Right lobe of liver (tissue), 6 donors: Measurements from ENCODE around the gene NFS1. TPM values are rescaled to one million over a fixed set of nuclear protein-coding genes. Genes with fewer than 3 reads are reported as not detected.
"Not testable (repeated sequence)": the region's sequence is repeated elsewhere in the genome, so short reads cannot be mapped to it uniquely, and the experiment has no call there.

Experiments used
- ATAC-seq, 4 donors: fragments of 200-7000 bp; cut with Tn5 transposase; one replicate each; pipeline ENCODE4 v1.9.1; 2020; ENCODE audit warnings: mild to moderate bottlenecking in 4 of 4, moderate library complexity in 4 of 4
- DNase-seq, 3 donors: peaks; one replicate each; pipeline ENCODE4 v3.0.0-alpha.2; 2020
- H3K27ac ChIP-seq, 3 donors: fragments of 200-600 bp; one replicate each; pipeline ENCODE4 v1.8.0; 2022
- H3K27me3 ChIP-seq, 2 donors: fragments of 200-600 bp; one replicate each; pipeline ENCODE4 v1.8.0; 2022
- H3K36me3 ChIP-seq, 4 donors: fragments of 200-600 bp; sonication (generic) in 1 of 4; one replicate each; pipeline versions ENCODE4 v1.5.1 to v1.8.0; 2017 to 2022; ENCODE audit warnings: control low read depth in 1 of 4
- H3K4me1 ChIP-seq, 4 donors: fragments of 200-600 bp; sonication (generic) in 1 of 4; one replicate each; pipeline versions ENCODE4 v1.5.1 to v1.8.0; 2017 to 2022; ENCODE audit warnings: control low read depth in 1 of 4
- H3K4me3 ChIP-seq, 3 donors: fragments of 200-600 bp; one replicate each; pipeline ENCODE4 v1.8.0; 2022
- H3K9me3 ChIP-seq, 4 donors: fragments of 200-600 bp; sonication (generic) in 1 of 4; one replicate each; pipeline versions ENCODE4 v1.5.1 to v1.8.0; 2017 to 2022; ENCODE audit warnings: control low read depth in 1 of 4
- POLR2A ChIP-seq: fragments of 450-650 bp; IDR thresholded peaks from one replicate; pipeline ENCODE4 v1.6.1; 2017; ENCODE audit warnings: antibody characterized with exemption, mild to moderate bottlenecking
- WGBS: methylation state at CpG from one replicate; pipeline ENCODE4 v1.1.6; 2018; ENCODE audit warnings: low coverage, low lambda C conversion rate; ENCODE audit not compliant: insufficient coverage; ENCODE audit errors: missing lambda C conversion rate; 5-methylcytosine and 5-hydroxymethylcytosine counted together
- intact Hi-C, 2 donors: fragments of 100-400 bp; cut with DNase I; formaldehyde crosslinking; loops; one replicate each; pipeline versions ENCODE4 v1.11.2 to v1.14.1; 2022
- total RNA-seq, 6 experiments: library from RNA; depleted of rRNA in 2 of 6; stranded (reverse); fragments of >200 nt in 2 of 6; fragmentation: NEBNext Ultra II Directional in 3 of 6; extraction: Animal tissue kit (Norgen Biotek cat#: 25700) in 3 of 6; gene quantifications; one replicate each; pipeline versions ENCODE4 v1.1.0 to v1.2.4, GENCODE V29; 2016 to 2023
- TF ChIP-seq, protein P1 (sequence below), 4 donors: fragments of 200-600 bp in 3 of 4; fragments of 450-650 bp in 1 of 4; IDR thresholded peaks; one replicate each; pipeline versions ENCODE4 v1.5.1 to v1.8.0; 2016 to 2022; ENCODE audit warnings: antibody characterized with exemption in 4 of 4, mild to moderate bottlenecking in 2 of 4
- donor health status: DM: no; HTN: yes; CAD: no.
- donor health status: DM: no; HTN: no; CAD: no.
- donor health status: DM: no; HTN: no; CAD: no.
- donor health status: DM: no; HTN: yes; CAD: no.
- donor health status: DM: no; HTN: yes; CAD: no.

Gene NFS1
- total RNA-seq, 6 experiments from 2014 or later: 30.9 to 63.7 (median 44.3) TPM

DNA sequence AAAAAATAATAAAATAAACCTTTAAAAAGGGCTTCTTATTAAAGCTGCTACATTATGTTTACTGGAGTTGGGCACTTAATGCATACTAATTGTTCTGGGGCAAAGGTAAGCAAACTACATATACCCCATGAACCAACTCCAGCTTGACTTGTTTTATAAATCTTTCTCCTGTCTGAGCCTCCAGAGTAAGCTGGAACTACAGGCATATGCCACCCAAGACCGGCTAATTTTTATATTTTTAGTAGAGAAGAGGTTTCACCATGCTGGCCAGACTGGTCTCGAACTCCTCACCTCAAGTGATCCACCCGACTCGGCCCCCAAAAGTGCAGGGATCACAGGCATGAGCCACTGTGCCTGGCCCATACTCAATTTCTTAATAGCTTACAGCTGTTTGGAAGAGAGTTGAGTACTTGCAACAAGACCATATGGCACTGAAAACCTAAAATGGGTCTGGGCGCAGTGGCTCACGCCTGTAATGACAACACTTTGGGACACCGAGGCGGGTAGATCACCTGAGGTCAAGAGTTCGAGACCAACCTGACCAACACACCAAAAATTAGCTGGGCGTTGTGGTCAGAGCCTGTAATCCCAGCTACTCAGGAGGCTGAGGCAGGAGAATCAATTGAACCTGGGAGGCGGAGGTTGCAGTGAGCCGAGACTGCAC is 20.0 kb upstream of the NFS1 start:
- intact Hi-C loops: loop anchor here in 1 of 2 donors (10.0 kb wide), 1 partner anchor 166 kb away; no protein-coding TSS in a partner anchor
- H3K36me3 ChIP-seq: peaks cover 45 to 100% (median 80%) of the 10 kb centered on the region in 4 donors
- no peak for TF ChIP-seq POLR2A
- TF ChIP-seq, protein P1, sequence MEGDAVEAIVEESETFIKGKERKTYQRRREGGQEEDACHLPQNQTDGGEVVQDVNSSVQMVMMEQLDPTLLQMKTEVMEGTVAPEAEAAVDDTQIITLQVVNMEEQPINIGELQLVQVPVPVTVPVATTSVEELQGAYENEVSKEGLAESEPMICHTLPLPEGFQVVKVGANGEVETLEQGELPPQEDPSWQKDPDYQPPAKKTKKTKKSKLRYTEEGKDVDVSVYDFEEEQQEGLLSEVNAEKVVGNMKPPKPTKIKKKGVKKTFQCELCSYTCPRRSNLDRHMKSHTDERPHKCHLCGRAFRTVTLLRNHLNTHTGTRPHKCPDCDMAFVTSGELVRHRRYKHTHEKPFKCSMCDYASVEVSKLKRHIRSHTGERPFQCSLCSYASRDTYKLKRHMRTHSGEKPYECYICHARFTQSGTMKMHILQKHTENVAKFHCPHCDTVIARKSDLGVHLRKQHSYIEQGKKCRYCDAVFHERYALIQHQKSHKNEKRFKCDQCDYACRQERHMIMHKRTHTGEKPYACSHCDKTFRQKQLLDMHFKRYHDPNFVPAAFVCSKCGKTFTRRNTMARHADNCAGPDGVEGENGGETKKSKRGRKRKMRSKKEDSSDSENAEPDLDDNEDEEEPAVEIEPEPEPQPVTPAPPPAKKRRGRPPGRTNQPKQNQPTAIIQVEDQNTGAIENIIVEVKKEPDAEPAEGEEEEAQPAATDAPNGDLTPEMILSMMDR (IDR thresholded peaks at IDR 0.05): no peak
- no peaks in the 10 kb centered on the region for H3K9me3 ChIP-seq
- 84% methylated on average over 11 of the region's 12 CpGs for WGBS
- H3K4me3 ChIP-seq: no peak overlapping the region
- H3K27ac ChIP-seq: no peak overlapping the region
- no peak for DNase-seq
- H3K4me1 ChIP-seq: no peaks in the 10 kb centered on the region
- ATAC-seq: no peak
- no peaks in the 10 kb centered on the region for H3K27me3 ChIP-seq

- 83% methylated on average over 3 of the region's 8 CpGs for WGBS
- H3K27ac ChIP-seq, ATAC-seq, H3K9me3 ChIP-seq, H3K4me1 ChIP-seq, H3K4me3 ChIP-seq, DNase-seq, H3K27me3 ChIP-seq: not testable (repeated sequence)
- H3K36me3 ChIP-seq: peaks cover 38 to 100% (median 81%) of the 10 kb centered on the region in 4 donors
- intact Hi-C loops: loop anchor here in 1 of 2 donors (10.0 kb wide), 1 partner anchor 166 kb away; no protein-coding TSS in a partner anchor
These were observed 19.2 kb upstream of the NFS1 start for GRCh38 chr20:35718321-35718720.

GRCh38 chr20:35716330-35716729 is 17.2 kb upstream of the NFS1 start:
- H3K36me3 ChIP-seq: peaks cover 41 to 100% (median 76%) of the 10 kb centered on the region in 4 donors
- no peaks in the 10 kb centered on the region for H3K9me3 ChIP-seq
- no peak overlapping the region for H3K27ac ChIP-seq
- no peaks in the 10 kb centered on the region for H3K4me1 ChIP-seq
- no peak overlapping the region for H3K4me3 ChIP-seq
- DNase-seq: no peak
- intact Hi-C loops: loop anchor here in 1 of 2 donors (10.0 kb wide), 1 partner anchor 168 kb away; no protein-coding TSS in a partner anchor
- no peaks in the 10 kb centered on the region for H3K27me3 ChIP-seq
- WGBS: 95% methylated on average over 4 of the region's 4 CpGs
- TF ChIP-seq POLR2A: no peak
- TF ChIP-seq, protein P1 (IDR thresholded peaks at IDR 0.05): no peak
- no peak for ATAC-seq

DNA sequence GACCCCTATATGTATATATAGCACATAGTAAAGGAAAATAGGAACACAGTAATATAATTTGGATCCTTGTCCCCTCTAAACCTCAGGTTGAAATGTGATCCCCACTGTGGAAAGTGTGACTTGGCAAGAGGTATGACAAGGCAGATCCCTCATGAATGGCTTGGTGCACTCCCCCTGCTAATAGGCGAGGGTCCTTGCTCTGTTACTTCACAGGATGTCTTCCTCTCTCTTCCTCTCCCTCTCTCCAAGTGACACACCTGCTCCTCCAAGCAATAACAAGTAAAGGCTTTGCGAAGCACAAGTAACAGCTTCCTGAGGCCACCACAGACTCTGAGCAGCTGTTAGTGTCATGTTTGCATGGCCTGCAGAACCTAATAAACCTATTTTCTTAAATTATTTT is 16.5 kb upstream of the NFS1 start:
- 100% methylated on average over 2 of the region's 2 CpGs for WGBS
- no peak for DNase-seq
- ATAC-seq: no peak

GRCh38 chr20:35714127-35714526 is 15.0 kb upstream of the NFS1 start:
- no peak for TF ChIP-seq POLR2A
- TF ChIP-seq, protein P1 (IDR thresholded peaks at IDR 0.05): no peak
- Histone ChIP-seq H3K4me1 (no peaks in the 10 kb centered on the region), H3K36me3 (peaks cover 28 to 100% (median 72%) of the 10 kb centered on the region in 4 donors), H3K27ac (no peak overlapping the region), H3K4me3 (no peak overlapping the region), H3K9me3 (no peaks in the 10 kb centered on the region), H3K27me3 (no peaks in the 10 kb centered on the region)
- ATAC-seq: no peak
- intact Hi-C loops: loop anchor here in 1 of 2 donors (10.0 kb wide), 1 partner anchor 171 kb away; no protein-coding TSS in a partner anchor
- WGBS: 78% methylated on average over 4 of the region's 4 CpGs
- DNase-seq: no peak

More for the DNA sequence above, 16.5 kb upstream of the NFS1 start:
- Histone ChIP-seq H3K4me3 (no peak overlapping the region), H3K27me3 (no peaks in the 10 kb centered on the region), H3K4me1 (no peaks in the 10 kb centered on the region), H3K27ac (no peak overlapping the region), H3K36me3 (peaks cover 38 to 100% (median 74%) of the 10 kb centered on the region in 4 donors), H3K9me3 (no peaks in the 10 kb centered on the region)
- intact Hi-C loops: loop anchor here in 1 of 2 donors (10.0 kb wide), 1 partner anchor 169 kb away; no protein-coding TSS in a partner anchor
- no peak for TF ChIP-seq POLR2A
- TF ChIP-seq, protein P1 (IDR thresholded peaks at IDR 0.05): no peak

DNA sequence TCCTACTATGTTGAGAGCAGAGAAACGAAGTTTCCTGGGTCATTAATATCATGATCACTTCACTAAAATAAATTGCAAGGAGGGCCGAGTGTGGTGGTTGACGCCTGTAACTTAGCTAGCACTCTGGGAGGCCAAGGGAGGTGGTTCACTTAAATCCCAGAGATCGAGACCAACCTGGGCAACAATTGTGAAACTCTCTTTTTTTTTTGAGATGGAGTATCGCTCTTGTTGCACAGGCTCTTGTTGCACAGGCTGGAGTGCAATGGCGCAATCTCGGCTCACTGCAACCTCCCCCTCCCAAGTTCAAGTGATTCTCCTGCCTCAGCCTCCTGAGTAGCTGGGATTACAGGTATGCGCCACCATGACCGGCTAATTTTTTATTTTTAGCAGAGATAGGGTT is 14.0 kb upstream of the NFS1 start:
- peaks cover 29 to 99% (median 71%) of the 10 kb centered on the region in 4 donors for H3K36me3 ChIP-seq
- not testable (repeated sequence) for H3K4me3 ChIP-seq, H3K27ac ChIP-seq, DNase-seq, H3K9me3 ChIP-seq, H3K4me1 ChIP-seq, H3K27me3 ChIP-seq
- intact Hi-C loops: loop anchor here in 1 of 2 donors (10.0 kb wide), 1 partner anchor 172 kb away; no protein-coding TSS in a partner anchor
- WGBS: 78% methylated on average over 7 of the region's 9 CpGs
- ATAC-seq: peak in 1 of 4 donors; percentile 18
